PFSK-1 (cell line): ENCODE results near the gene PHACTR1.

Source experiments
- FOXP2 ChIP-seq: optimal IDR thresholded peaks from 2 replicates; pipeline ENCODE3; 2011; ENCODE audit warnings: borderline replicate concordance, control low read depth, inconsistent platforms; ENCODE audit not compliant: insufficient read depth; ENCODE audit errors: extremely low read length, extremely low read depth
- POLR2AphosphoS5 ChIP-seq: IDR thresholded peaks from 2 replicates; pipeline ENCODE4 v1.6.1; 2012; ENCODE audit warnings: low read depth, mild to moderate bottlenecking, control low read depth, low read length, moderate library complexity
- SIN3A ChIP-seq: IDR thresholded peaks from 2 replicates; pipeline ENCODE4 v1.6.1; 2012; ENCODE audit warnings: mild to moderate bottlenecking, low read length, moderate library complexity, borderline replicate concordance; ENCODE audit not compliant: insufficient read depth
- TAF1 ChIP-seq: IDR thresholded peaks from 2 replicates; pipeline ENCODE4 v1.6.1; 2012; ENCODE audit warnings: low read length, control low read depth, borderline replicate concordance; ENCODE audit not compliant: insufficient read depth
- TF ChIP-seq, protein P1 (sequence below), 2 experiments: IDR thresholded peaks; 2 replicates each; pipeline versions ENCODE4 v1.6.1 to v1.8.0; 2011 to 2012; ENCODE audit warnings: low read depth in 2 of 2, low read length in 2 of 2, control low read depth in 1 of 2, inconsistent platforms in 1 of 2, mild to moderate bottlenecking in 1 of 2, moderate library complexity in 1 of 2; ENCODE audit not compliant: insufficient read depth in 1 of 2

Gene PHACTR1

DNA sequence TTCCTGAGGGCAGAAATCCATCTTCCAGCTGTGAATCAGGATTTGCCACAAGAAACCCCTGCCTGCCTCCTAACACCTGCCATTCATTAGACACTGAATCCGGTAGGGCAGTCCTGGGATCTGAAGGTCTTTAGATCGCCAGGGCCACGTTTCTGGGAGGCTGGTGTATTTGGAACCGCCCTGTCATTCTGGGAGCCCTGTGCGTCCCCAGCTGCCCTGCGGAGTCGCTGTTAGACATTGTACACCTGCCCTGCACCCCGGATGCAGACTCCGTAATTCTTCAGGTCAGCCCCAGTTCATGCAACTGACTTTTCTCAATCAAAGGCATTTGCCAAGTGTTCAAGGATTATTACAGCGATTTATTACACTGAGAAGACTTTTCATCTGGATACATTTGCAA, 418.6 kb downstream of the PHACTR1 start:
- TF ChIP-seq FOXP2 (no peak), POLR2AphosphoS5 (no peak), SIN3A (no peak), TAF1 (no peak)
- TF ChIP-seq, protein P1, sequence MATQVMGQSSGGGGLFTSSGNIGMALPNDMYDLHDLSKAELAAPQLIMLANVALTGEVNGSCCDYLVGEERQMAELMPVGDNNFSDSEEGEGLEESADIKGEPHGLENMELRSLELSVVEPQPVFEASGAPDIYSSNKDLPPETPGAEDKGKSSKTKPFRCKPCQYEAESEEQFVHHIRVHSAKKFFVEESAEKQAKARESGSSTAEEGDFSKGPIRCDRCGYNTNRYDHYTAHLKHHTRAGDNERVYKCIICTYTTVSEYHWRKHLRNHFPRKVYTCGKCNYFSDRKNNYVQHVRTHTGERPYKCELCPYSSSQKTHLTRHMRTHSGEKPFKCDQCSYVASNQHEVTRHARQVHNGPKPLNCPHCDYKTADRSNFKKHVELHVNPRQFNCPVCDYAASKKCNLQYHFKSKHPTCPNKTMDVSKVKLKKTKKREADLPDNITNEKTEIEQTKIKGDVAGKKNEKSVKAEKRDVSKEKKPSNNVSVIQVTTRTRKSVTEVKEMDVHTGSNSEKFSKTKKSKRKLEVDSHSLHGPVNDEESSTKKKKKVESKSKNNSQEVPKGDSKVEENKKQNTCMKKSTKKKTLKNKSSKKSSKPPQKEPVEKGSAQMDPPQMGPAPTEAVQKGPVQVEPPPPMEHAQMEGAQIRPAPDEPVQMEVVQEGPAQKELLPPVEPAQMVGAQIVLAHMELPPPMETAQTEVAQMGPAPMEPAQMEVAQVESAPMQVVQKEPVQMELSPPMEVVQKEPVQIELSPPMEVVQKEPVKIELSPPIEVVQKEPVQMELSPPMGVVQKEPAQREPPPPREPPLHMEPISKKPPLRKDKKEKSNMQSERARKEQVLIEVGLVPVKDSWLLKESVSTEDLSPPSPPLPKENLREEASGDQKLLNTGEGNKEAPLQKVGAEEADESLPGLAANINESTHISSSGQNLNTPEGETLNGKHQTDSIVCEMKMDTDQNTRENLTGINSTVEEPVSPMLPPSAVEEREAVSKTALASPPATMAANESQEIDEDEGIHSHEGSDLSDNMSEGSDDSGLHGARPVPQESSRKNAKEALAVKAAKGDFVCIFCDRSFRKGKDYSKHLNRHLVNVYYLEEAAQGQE (IDR thresholded peaks at IDR 0.05; ENCODE audit: insufficient read depth in 1 of 2, low read depth in 2 of 2, low read length in 2 of 2) = no peak

DNA sequence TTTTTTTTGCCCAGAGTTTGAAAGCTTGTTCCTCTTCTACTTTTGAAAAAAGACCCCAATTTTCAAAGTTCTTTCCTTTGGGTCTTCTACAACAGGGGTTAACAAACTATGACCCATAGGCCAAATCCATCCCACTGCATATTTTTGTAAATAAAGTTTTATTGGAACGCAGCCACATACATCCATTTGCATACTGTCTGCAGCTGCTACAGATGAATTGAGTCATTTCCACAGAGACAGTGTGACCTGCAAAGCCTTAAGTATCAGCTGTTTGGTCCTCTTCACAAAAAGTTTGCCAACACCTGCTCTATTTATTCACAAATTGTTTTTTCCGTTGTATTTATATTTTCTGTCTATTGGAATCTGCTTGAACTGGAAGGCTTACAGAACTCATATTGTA, 422.6 kb downstream of the PHACTR1 start:
- TF ChIP-seq FOXP2 (no peak), SIN3A (no peak), POLR2AphosphoS5 (no peak), TAF1 (no peak)
- TF ChIP-seq, protein P1 (IDR thresholded peaks at IDR 0.05; ENCODE audit: insufficient read depth in 1 of 2, low read depth in 2 of 2, low read length in 2 of 2) = no peak

DNA sequence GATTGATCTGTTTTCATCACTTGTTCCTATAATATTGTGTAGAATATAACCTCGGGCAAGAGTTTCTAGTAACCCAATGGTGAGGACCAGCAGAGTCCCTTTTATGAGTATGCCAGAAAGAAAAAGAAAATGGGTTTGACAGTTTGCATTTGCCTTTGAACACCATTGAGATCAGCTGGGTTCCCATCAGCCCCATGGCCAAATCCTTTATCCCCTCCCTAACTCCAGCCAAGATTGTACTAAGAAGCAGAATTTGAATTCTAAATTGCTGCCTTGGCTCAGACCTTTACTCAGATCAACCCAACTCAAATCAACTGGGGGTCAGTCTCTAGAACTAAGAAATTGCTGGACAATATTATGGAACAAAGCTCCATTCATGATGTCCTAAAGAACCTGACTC, 424.4 kb downstream of the PHACTR1 start:
- TF ChIP-seq TAF1 (no peak), POLR2AphosphoS5 (no peak), SIN3A (no peak), FOXP2 (no peak)
- TF ChIP-seq, protein P1 (IDR thresholded peaks at IDR 0.05; ENCODE audit: insufficient read depth in 1 of 2, low read depth in 2 of 2, low read length in 2 of 2) = no peak

DNA sequence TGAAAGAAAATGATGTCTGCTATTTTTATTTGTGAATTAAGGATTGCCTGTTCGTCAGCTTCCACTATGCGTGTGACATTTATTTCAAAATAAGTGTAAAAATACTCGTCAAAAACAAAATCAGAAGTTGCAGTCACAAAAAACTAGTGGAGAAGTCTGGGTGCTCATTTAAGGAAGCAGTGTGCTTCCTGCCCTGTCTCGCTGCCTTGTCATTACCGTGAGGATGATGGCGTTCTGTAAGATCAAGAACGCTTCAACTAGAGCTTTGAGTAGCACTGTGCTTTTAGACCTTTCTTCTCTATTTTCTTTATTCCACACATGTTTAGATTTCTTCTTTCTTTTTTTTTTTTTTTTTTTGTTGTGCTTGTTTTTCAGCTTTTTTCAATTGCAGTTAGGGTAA, 424.8 kb downstream of the PHACTR1 start:
- TF ChIP-seq FOXP2 (no peak), TAF1 (no peak), POLR2AphosphoS5 (no peak), SIN3A (no peak)
- TF ChIP-seq, protein P1 (IDR thresholded peaks at IDR 0.05; ENCODE audit: insufficient read depth in 1 of 2, low read depth in 2 of 2, low read length in 2 of 2) = no peak

DNA sequence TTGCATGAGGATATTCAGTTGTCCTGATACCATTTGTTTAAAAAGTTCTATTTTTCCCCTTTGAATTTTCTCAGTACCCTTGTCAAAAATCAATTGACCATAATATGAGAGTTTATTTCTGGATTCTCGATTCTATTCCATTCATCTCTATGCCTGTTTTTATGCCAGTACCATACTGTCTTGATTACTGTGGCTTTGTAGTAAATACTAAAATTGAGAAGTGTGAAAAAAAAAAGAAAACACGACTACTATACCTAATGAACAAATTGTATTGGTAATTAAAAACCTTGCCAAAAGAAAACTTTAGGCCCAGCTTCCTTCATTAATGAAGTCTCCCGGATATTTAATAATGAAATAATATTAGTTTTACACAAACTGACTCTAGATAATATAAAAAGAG, 426.0 kb downstream of the PHACTR1 start:
- TF ChIP-seq SIN3A (no peak), FOXP2 (no peak), TAF1 (no peak), POLR2AphosphoS5 (no peak)
- TF ChIP-seq, protein P1 (IDR thresholded peaks at IDR 0.05; ENCODE audit: insufficient read depth in 1 of 2, low read depth in 2 of 2, low read length in 2 of 2) = no peak
